A549 (cell line): Measurements from ENCODE around the gene CACNA1H. TPM values are rescaled to one million over a fixed set of nuclear protein-coding genes. Genes with fewer than 3 reads are reported as not detected.

Experiments used
- ATAC-seq, 2 experiments: fragments of 200-7000 bp in 1 of 2; fragments of >200 bp in 1 of 2; cut with Nextera tagmentation in 1 of 2; cut with Tn5 transposase in 1 of 2; 3 replicates each; pipeline versions ENCODE4 v1.8.0 to v1.9.1; 2018 to 2020; ENCODE audit warnings: mild to moderate bottlenecking in 1 of 2, moderate library complexity in 1 of 2
- CTCF ChIA-PET: fragments of 300-600 bp; sonication (Branson Sonifier 250); formaldehyde crosslinking; extraction: SDS; loops from one replicate; lab custom pipeline; 2021; ENCODE audit warnings: antibody characterized with exemption, inconsistent platforms; lab: Yijun Ruan, JAX
- POLR2A ChIA-PET: fragments of 350-600 bp; formaldehyde crosslinking; extraction: SDS; loops from one replicate; lab custom pipeline; 2021; ENCODE audit warnings: antibody characterized with exemption, inconsistent platforms; lab: Yijun Ruan, JAX
- DNase-seq, 2 experiments: peaks; one replicate each; pipeline versions ENCODE4 v3.0.0 to v3.0.0-alpha.2; 2011 to 2016; ENCODE audit warnings: low read depth in 1 of 2, low spot score in 1 of 2
- FAIRE-seq: peaks from 2 replicates; lab custom pipeline; 2011; peaks lifted over from hg19 to GRCh38; lab: Jason Lieb, UNC
- H3K27ac ChIP-seq, 2 experiments: fragments of >200 bp; sonication (Bioruptor Twin); formaldehyde crosslinking; 3 replicates each; pipeline ENCODE4 v1.5.1; 2016 to 2017
- H3K4me1 ChIP-seq: fragments of >200 bp; sonication (Bioruptor Twin); formaldehyde crosslinking; 3 replicates; pipeline ENCODE4 v1.6.1; 2016
- H3K4me2 ChIP-seq: fragments of >200 bp; sonication (Bioruptor Twin); formaldehyde crosslinking; 3 replicates; pipeline ENCODE4 v1.6.1; 2016
- H3K4me3 ChIP-seq: fragments of >200 bp; sonication (Bioruptor Twin); formaldehyde crosslinking; 3 replicates; pipeline ENCODE4 v1.5.1; 2016
- H3K9me3 ChIP-seq: fragments of >200 bp; sonication (Bioruptor Twin); formaldehyde crosslinking; 3 replicates; pipeline ENCODE4 v1.6.1; 2016
- BHLHE40 ChIP-seq: IDR thresholded peaks from 2 replicates; pipeline ENCODE4 v1.6.1; 2012; ENCODE audit warnings: low read depth, low read length, inconsistent platforms
- CEBPB ChIP-seq, 2 experiments: fragments of >200 bp in 1 of 2; sonication (Bioruptor Twin) in 1 of 2; formaldehyde crosslinking in 1 of 2; IDR thresholded peaks; 2 replicates each; pipeline ENCODE4 v1.6.1; 2012 to 2016
- E2F6 ChIP-seq: IDR thresholded peaks from 2 replicates; pipeline ENCODE4 v1.6.1; 2012; ENCODE audit warnings: low read depth, borderline replicate concordance
- HEYL ChIP-seq: fragments of 250-450 bp; sonication (Bioruptor Pico); IDR thresholded peaks from 2 replicates; pipeline ENCODE4 v1.8.0; 2021; ENCODE audit warnings: mild to moderate bottlenecking, moderate library complexity
- MYC ChIP-seq: IDR thresholded peaks from 2 replicates; pipeline ENCODE4 v1.6.1; 2012; ENCODE audit warnings: mild to moderate bottlenecking, inconsistent platforms, low read length, improper control_type of control experiment, borderline replicate concordance
- NR3C1 ChIP-seq: fragments of >200 bp; sonication (Bioruptor Twin); formaldehyde crosslinking; IDR thresholded peaks from 3 replicates; pipeline ENCODE4 v1.6.1; 2017
- POLR2A ChIP-seq: IDR thresholded peaks from 2 replicates; pipeline ENCODE4 v1.6.1; 2012; ENCODE audit warnings: mild to moderate bottlenecking, low read length
- RAD21 ChIP-seq, 2 experiments: fragments of >200 bp in 1 of 2; sonication (Bioruptor Twin) in 1 of 2; formaldehyde crosslinking in 1 of 2; IDR thresholded peaks in 1 of 2; conservative IDR thresholded peaks in 1 of 2; 2 replicates in 1 of 2; 3 replicates in 1 of 2; pipeline ENCODE4 v1.6.1; 2012 to 2018; ENCODE audit warnings: inconsistent platforms in 1 of 2
- RCOR1 ChIP-seq: fragments of 150-350 bp; IDR thresholded peaks from 2 replicates; pipeline ENCODE4 v1.6.1; 2014; ENCODE audit warnings: antibody characterized with exemption, low read length, low read depth
- ZC3H11A ChIP-seq: fragments of 450-650 bp; IDR thresholded peaks from 2 replicates; pipeline ENCODE4 v1.6.1; 2014; ENCODE audit warnings: antibody characterized with exemption, mild to moderate bottlenecking
- WGBS: methylation state at CpG from one replicate; pipeline ENCODE4 v1.1.6; 2017; ENCODE audit errors: missing lambda C conversion rate; 5-methylcytosine and 5-hydroxymethylcytosine counted together
- polyA plus RNA-seq, 4 experiments: library from polyadenylated mRNA; depleted of rRNA in 3 of 4; stranded (reverse); fragments of >200 nt; fragmentation: RNase III in 1 of 4; extraction: RNeasy Plus Mini Kit Qiagen cat#74134 plus additional on column Dnase treatment in 1 of 4; gene quantifications; 2 replicates in 3 of 4; 3 replicates in 1 of 4; pipeline ENCODE4 v1.2.3, GENCODE V29; 2011 to 2017
- TF ChIP-seq, protein P1 (sequence below): fragments of >200 bp; sonication (Bioruptor Twin); formaldehyde crosslinking; IDR thresholded peaks from 3 replicates; pipeline ENCODE4 v1.5.1; 2016
- TF ChIP-seq, protein P2 (sequence below): fragments of 150-350 bp; IDR thresholded peaks from 2 replicates; pipeline ENCODE4 v1.6.1; 2014; ENCODE audit warnings: low read depth, mild to moderate bottlenecking, low read length
- TF ChIP-seq, protein P3 (sequence below): fragments of 200-600 bp; sonication (generic); IDR thresholded peaks from 2 replicates; pipeline ENCODE4 v1.6.1; 2016; ENCODE audit warnings: antibody characterized with exemption, mild to moderate bottlenecking, moderate library complexity

Gene CACNA1H
- polyA plus RNA-seq, 2 of the 4 experiments (the other 2 are of a cell fraction) = 7.2 to 15.8 TPM

GRCh38 chr16:1117176-1117900, 35.6 kb upstream of the CACNA1H start (continued):
- TF ChIP-seq BHLHE40 = no peak
- TF ChIP-seq, protein P1, sequence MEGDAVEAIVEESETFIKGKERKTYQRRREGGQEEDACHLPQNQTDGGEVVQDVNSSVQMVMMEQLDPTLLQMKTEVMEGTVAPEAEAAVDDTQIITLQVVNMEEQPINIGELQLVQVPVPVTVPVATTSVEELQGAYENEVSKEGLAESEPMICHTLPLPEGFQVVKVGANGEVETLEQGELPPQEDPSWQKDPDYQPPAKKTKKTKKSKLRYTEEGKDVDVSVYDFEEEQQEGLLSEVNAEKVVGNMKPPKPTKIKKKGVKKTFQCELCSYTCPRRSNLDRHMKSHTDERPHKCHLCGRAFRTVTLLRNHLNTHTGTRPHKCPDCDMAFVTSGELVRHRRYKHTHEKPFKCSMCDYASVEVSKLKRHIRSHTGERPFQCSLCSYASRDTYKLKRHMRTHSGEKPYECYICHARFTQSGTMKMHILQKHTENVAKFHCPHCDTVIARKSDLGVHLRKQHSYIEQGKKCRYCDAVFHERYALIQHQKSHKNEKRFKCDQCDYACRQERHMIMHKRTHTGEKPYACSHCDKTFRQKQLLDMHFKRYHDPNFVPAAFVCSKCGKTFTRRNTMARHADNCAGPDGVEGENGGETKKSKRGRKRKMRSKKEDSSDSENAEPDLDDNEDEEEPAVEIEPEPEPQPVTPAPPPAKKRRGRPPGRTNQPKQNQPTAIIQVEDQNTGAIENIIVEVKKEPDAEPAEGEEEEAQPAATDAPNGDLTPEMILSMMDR = no peak
- TF ChIP-seq, all 56 proteins: peak for 0

GRCh38 chr16:1117926-1118325, 35.0 kb upstream of the CACNA1H start:
- no peak overlapping the region for H3K27ac ChIP-seq
- TF ChIP-seq POLR2A = no peak
- no peak for TF ChIP-seq NR3C1
- no peak for TF ChIP-seq CEBPB (IDR thresholded peaks at IDR 0.05)
- no peak for TF ChIP-seq RAD21 (conservative IDR thresholded peaks at IDR 0.05 in 1 of 2, IDR thresholded peaks at IDR 0.05 in 1 of 2)
- no peak overlapping the region for H3K4me2 ChIP-seq
- FAIRE-seq (no peak), DNase-seq (no peak), ATAC-seq (no peak)
- no peaks in the 10 kb centered on the region for H3K4me1 ChIP-seq
- WGBS = 71% methylated on average over 13 of the region's 19 CpGs
- ChIA-PET CTCF (interaction anchor here (1.0 to 2.2 kb wide), 4 partner anchors 11 to 76 kb away, joined by 3 to 8 read pairs (median 6); no protein-coding TSS in a partner anchor), POLR2A (interaction anchor here (0.5 kb wide), 1 partner anchor 870 kb away, joined by 3 read pairs; no protein-coding TSS in a partner anchor)
- H3K4me3 ChIP-seq = no peak overlapping the region
- no peaks in the 10 kb centered on the region for H3K9me3 ChIP-seq

DNA sequence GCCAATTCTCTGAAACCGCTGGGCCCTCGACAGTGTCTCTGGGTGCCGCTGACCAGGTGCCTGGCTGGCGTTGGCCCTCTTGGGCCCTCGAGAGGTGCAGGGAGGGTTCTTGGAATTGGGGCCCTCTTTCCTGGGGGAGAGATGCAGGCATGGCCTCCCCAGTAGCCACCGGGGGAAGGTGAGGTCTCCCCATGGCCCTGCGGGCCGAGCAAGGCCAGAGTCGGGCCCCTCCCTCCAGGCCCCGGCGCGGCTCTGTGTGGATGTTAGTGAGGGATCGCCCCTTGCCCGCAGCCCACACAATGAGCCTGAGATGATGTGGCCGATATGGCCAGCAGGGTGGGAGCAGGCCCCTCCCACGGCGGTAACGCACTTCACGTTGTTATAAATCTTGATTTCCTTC, 33.8 kb upstream of the CACNA1H start:
- TF ChIP-seq, protein P2, sequence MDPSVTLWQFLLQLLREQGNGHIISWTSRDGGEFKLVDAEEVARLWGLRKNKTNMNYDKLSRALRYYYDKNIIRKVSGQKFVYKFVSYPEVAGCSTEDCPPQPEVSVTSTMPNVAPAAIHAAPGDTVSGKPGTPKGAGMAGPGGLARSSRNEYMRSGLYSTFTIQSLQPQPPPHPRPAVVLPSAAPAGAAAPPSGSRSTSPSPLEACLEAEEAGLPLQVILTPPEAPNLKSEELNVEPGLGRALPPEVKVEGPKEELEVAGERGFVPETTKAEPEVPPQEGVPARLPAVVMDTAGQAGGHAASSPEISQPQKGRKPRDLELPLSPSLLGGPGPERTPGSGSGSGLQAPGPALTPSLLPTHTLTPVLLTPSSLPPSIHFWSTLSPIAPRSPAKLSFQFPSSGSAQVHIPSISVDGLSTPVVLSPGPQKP = no peak
- TF ChIP-seq RCOR1 (no peak), MYC (no peak), E2F6 (no peak), HEYL (no peak), ZC3H11A (no peak)
- TF ChIP-seq, protein P3, sequence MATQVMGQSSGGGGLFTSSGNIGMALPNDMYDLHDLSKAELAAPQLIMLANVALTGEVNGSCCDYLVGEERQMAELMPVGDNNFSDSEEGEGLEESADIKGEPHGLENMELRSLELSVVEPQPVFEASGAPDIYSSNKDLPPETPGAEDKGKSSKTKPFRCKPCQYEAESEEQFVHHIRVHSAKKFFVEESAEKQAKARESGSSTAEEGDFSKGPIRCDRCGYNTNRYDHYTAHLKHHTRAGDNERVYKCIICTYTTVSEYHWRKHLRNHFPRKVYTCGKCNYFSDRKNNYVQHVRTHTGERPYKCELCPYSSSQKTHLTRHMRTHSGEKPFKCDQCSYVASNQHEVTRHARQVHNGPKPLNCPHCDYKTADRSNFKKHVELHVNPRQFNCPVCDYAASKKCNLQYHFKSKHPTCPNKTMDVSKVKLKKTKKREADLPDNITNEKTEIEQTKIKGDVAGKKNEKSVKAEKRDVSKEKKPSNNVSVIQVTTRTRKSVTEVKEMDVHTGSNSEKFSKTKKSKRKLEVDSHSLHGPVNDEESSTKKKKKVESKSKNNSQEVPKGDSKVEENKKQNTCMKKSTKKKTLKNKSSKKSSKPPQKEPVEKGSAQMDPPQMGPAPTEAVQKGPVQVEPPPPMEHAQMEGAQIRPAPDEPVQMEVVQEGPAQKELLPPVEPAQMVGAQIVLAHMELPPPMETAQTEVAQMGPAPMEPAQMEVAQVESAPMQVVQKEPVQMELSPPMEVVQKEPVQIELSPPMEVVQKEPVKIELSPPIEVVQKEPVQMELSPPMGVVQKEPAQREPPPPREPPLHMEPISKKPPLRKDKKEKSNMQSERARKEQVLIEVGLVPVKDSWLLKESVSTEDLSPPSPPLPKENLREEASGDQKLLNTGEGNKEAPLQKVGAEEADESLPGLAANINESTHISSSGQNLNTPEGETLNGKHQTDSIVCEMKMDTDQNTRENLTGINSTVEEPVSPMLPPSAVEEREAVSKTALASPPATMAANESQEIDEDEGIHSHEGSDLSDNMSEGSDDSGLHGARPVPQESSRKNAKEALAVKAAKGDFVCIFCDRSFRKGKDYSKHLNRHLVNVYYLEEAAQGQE = no peak
- Histone ChIP-seq H3K9me3 (no peaks in the 10 kb centered on the region), H3K27ac (no peak overlapping the region), H3K4me2 (no peak overlapping the region), H3K4me1 (no peaks in the 10 kb centered on the region), H3K4me3 (no peak overlapping the region)
- ATAC-seq (no peak), FAIRE-seq (no peak), DNase-seq (no peak)
- 79% methylated on average over 14 of the region's 19 CpGs for WGBS
- ChIA-PET POLR2A (no interaction called here), CTCF (interaction anchor here (1.2 to 3.7 kb wide), 2 partner anchors 17 to 75 kb away, joined by 3 to 9 read pairs; no protein-coding TSS in a partner anchor)
